PC-9 (cell line): ENCODE results near the gene APOLD1.

Source experiments
- EZH2 ChIP-seq: fragments of 200-600 bp; sonication (generic); IDR thresholded peaks from 2 replicates; pipeline ENCODE4 v1.8.0; 2017; ENCODE audit warnings: antibody characterized with exemption, low read depth
- TF ChIP-seq, protein P1 (sequence below): fragments of 200-600 bp; sonication (generic); conservative IDR thresholded peaks from 2 replicates; pipeline ENCODE4 v1.6.1; 2017; ENCODE audit warnings: mixed run types, antibody characterized with exemption, mild to moderate bottlenecking, moderate library complexity

DNA sequence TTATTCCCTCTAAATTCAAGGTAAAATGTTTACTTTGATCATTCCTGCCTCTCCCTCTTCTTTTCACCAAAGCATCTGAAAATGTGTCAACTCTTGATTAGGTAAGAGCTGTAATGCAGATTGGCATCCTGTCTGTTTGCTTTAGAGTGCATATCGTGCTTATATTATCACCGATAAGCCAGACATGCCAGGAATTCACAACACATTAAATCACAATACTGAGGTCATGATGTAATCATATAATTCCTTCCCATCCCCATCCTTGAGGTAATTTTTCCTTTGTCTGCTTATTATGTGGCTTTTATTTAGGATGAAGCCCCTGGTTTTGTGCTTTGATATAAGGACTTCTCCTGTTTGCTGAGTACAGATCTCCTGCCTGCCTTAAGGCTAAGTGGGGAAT lies 37.8 kb downstream of the APOLD1 start:
- no peak for TF ChIP-seq EZH2
- TF ChIP-seq, protein P1, sequence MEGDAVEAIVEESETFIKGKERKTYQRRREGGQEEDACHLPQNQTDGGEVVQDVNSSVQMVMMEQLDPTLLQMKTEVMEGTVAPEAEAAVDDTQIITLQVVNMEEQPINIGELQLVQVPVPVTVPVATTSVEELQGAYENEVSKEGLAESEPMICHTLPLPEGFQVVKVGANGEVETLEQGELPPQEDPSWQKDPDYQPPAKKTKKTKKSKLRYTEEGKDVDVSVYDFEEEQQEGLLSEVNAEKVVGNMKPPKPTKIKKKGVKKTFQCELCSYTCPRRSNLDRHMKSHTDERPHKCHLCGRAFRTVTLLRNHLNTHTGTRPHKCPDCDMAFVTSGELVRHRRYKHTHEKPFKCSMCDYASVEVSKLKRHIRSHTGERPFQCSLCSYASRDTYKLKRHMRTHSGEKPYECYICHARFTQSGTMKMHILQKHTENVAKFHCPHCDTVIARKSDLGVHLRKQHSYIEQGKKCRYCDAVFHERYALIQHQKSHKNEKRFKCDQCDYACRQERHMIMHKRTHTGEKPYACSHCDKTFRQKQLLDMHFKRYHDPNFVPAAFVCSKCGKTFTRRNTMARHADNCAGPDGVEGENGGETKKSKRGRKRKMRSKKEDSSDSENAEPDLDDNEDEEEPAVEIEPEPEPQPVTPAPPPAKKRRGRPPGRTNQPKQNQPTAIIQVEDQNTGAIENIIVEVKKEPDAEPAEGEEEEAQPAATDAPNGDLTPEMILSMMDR: no peak
